HCT116 (cell line): ENCODE results near the gene YIPF3. TPM values are rescaled to one million over a fixed set of nuclear protein-coding genes. Genes with fewer than 3 reads are reported as not detected.

Experiments
- ATAC-seq: fragments of 200-7000 bp; cut with Tn5 transposase; 2 replicates; pipeline ENCODE4 v1.9.1; 2020; ENCODE audit warnings: mild to moderate bottlenecking, moderate library complexity
- BruUV-seq: library from RNA; stranded (reverse); fragments of 400-500 nt; replicated peaks from 2 replicates; lab custom pipeline; 2021; lab: Mats Ljungman, UMichigan
- CTCF ChIA-PET: fragments of 300-600 bp; sonication (Branson Sonifier 250); formaldehyde crosslinking; loops from one replicate; lab custom pipeline; 2021; ENCODE audit warnings: antibody characterized with exemption; lab: Charles Lee
- POLR2A ChIA-PET: fragments of 300-600, 350-600 bp; sonication (Branson Sonifier 250); formaldehyde crosslinking; loops from one replicate; lab custom pipeline; 2021; ENCODE audit warnings: antibody characterized with exemption; lab: Charles Lee
- RAD21 ChIA-PET, 2 experiments: fragments of 300-600 bp; sonication (Branson Sonifier 250); formaldehyde crosslinking; loops; one replicate each; lab custom pipeline; 2023; ENCODE audit warnings: low total read pairs in 2 of 2; ENCODE audit not compliant: uncharacterized antibody in 2 of 2, unreplicated experiment in 2 of 2, low non-redundant PET in 1 of 2; lab: Charles Lee
- DNase-seq: peaks from one replicate; pipeline ENCODE4 v3.0.0-alpha.2; 2010; ENCODE audit warnings: low read depth, low spot score
- H2AFZ ChIP-seq: fragments of 200-600 bp; shearing (Covaris generic), sonication (generic); 2 replicates; pipeline ENCODE4 v1.6.1; 2017; ENCODE audit warnings: low read depth, mixed run types, mixed read lengths, antibody characterized with exemption, low read length; ENCODE audit not compliant: poor library complexity, severe bottlenecking
- H3K27ac ChIP-seq: 2 replicates; pipeline ENCODE4 v1.5.1; 2012; ENCODE audit warnings: low read depth, low read length
- H3K27me3 ChIP-seq: fragments of 200-600 bp; sonication (generic); 2 replicates; pipeline ENCODE4 v1.6.1; 2016; ENCODE audit warnings: mixed run types, low read length, mixed read lengths; ENCODE audit not compliant: insufficient read depth
- H3K36me3 ChIP-seq, 2 experiments: fragments of 200-500 bp in 1 of 2; fragments of 200-600 bp in 1 of 2; sonication (Bioruptor generic) in 1 of 2; sonication (generic) in 1 of 2; 2 replicates each; pipeline versions ENCODE4 v1.5.1 to v1.6.1; 2014 to 2016; ENCODE audit warnings: low read length in 2 of 2, inconsistent platforms in 1 of 2, mixed read lengths in 1 of 2, mixed run types in 1 of 2; ENCODE audit not compliant: insufficient read depth in 2 of 2, control insufficient read depth in 1 of 2
- H3K4me1 ChIP-seq, 2 experiments: fragments of 200-600 bp in 1 of 2; sonication (generic) in 1 of 2; 2 replicates each; pipeline versions ENCODE4 v1.5.1 to v1.6.1; 2012 to 2017; ENCODE audit warnings: low read length in 2 of 2, inconsistent platforms in 1 of 2, mild to moderate bottlenecking in 1 of 2, mixed read lengths in 1 of 2, mixed run types in 1 of 2, moderate library complexity in 1 of 2; ENCODE audit not compliant: insufficient read depth in 2 of 2, control insufficient read depth in 1 of 2
- H3K4me2 ChIP-seq: fragments of 200-600 bp; sonication (generic); 2 replicates; pipeline ENCODE4 v1.6.1; 2017; ENCODE audit warnings: mixed run types, low read length, mixed read lengths
- H3K4me3 ChIP-seq, 2 experiments: fragments of 200-600 bp in 1 of 2; sonication (generic) in 1 of 2; replicated peaks in 1 of 2; 2 replicates each; pipeline ENCODE4 v1.5.1; 2011 to 2016; ENCODE audit warnings: low read length in 2 of 2, control low read depth in 1 of 2, low read depth in 1 of 2, mild to moderate bottlenecking in 1 of 2, mixed read lengths in 1 of 2, mixed run types in 1 of 2
- H3K79me2 ChIP-seq: fragments of 200-600 bp; sonication (generic); 2 replicates; pipeline ENCODE4 v1.6.1; 2017; ENCODE audit warnings: mild to moderate bottlenecking, mixed run types, low read length, moderate library complexity, mixed read lengths; ENCODE audit not compliant: insufficient read depth
- H3K9ac ChIP-seq: fragments of 200-600 bp; sonication (generic); 2 replicates; pipeline ENCODE4 v1.6.1; 2016; ENCODE audit warnings: low read length, mixed read lengths
- H3K9me2 ChIP-seq: fragments of 200-600 bp; sonication (generic), shearing (Covaris generic); 2 replicates; pipeline ENCODE4 v1.6.1; 2017; ENCODE audit warnings: mixed run types, mild to moderate bottlenecking, moderate library complexity; ENCODE audit not compliant: insufficient read depth
- H3K9me3 ChIP-seq, 2 experiments: fragments of 200-500 bp in 1 of 2; fragments of 200-600 bp in 1 of 2; sonication (Bioruptor generic) in 1 of 2; sonication (generic) in 1 of 2; 2 replicates each; pipeline ENCODE4 v1.6.1; 2014 to 2017; ENCODE audit warnings: low read length in 2 of 2, mixed read lengths in 2 of 2, inconsistent platforms in 1 of 2, low read depth in 1 of 2, mild to moderate bottlenecking in 1 of 2, mixed run types in 1 of 2, moderate library complexity in 1 of 2; ENCODE audit not compliant: control insufficient read depth in 1 of 2, insufficient read depth in 1 of 2
- H4K20me1 ChIP-seq: fragments of 200-600 bp; sonication (generic), shearing (Covaris generic); 2 replicates; pipeline ENCODE4 v1.6.1; 2017; ENCODE audit warnings: mixed run types, mild to moderate bottlenecking, moderate library complexity; ENCODE audit not compliant: insufficient read depth
- ATF3 ChIP-seq: IDR thresholded peaks from 2 replicates; pipeline ENCODE4 v1.6.1; 2012
- CBX3 ChIP-seq: IDR thresholded peaks from 2 replicates; pipeline ENCODE4 v1.6.1; 2012; ENCODE audit warnings: low read depth
- CTCF ChIP-seq, 3 experiments: fragments of 200-600 bp in 1 of 3; sonication (generic) in 1 of 3; IDR thresholded peaks in 2 of 3; conservative IDR thresholded peaks in 1 of 3; 2 replicates each; pipeline ENCODE4 v1.5.1; 2012 to 2017; ENCODE audit warnings: low read depth in 2 of 3, low read length in 2 of 3, antibody characterized with exemption in 1 of 3, borderline replicate concordance in 1 of 3, control low read depth in 1 of 3, mild to moderate bottlenecking in 1 of 3, mixed read lengths in 1 of 3, mixed run types in 1 of 3, moderate library complexity in 1 of 3; ENCODE audit not compliant: insufficient read depth in 1 of 3
- EGR1 ChIP-seq: IDR thresholded peaks from 2 replicates; pipeline ENCODE4 v1.6.1; 2012; ENCODE audit warnings: low read depth
- ELF1 ChIP-seq: IDR thresholded peaks from 2 replicates; pipeline ENCODE4 v1.6.1; 2012; ENCODE audit warnings: low read depth, borderline replicate concordance
- EZH2 ChIP-seq: fragments of 200-600 bp; sonication (generic); IDR thresholded peaks from 2 replicates; pipeline ENCODE4 v1.6.1; 2017; ENCODE audit warnings: antibody characterized with exemption, mixed run types
- FOSL1 ChIP-seq: IDR thresholded peaks from 2 replicates; pipeline ENCODE4 v1.6.1; 2012; ENCODE audit warnings: low read depth
- JUND ChIP-seq: IDR thresholded peaks from 2 replicates; pipeline ENCODE4 v1.6.1; 2012
- MAX ChIP-seq: IDR thresholded peaks from 2 replicates; pipeline ENCODE4 v1.6.1; 2012
- POLR2A ChIP-seq: IDR thresholded peaks from 2 replicates; pipeline ENCODE4 v1.7.0; 2011; ENCODE audit warnings: borderline replicate concordance; ENCODE audit not compliant: insufficient read depth, insufficient read length; ENCODE audit errors: extremely low read depth
- RAD21 ChIP-seq: IDR thresholded peaks from 2 replicates; pipeline ENCODE4 v1.6.1; 2012; ENCODE audit warnings: low read depth, mild to moderate bottlenecking
- REST ChIP-seq: IDR thresholded peaks from 2 replicates; pipeline ENCODE4 v1.6.1; 2012; ENCODE audit warnings: low read depth
- SIN3A ChIP-seq: IDR thresholded peaks from 2 replicates; pipeline ENCODE4 v1.6.1; 2012; ENCODE audit warnings: low read depth
- SP1 ChIP-seq: IDR thresholded peaks from 2 replicates; pipeline ENCODE4 v1.6.1; 2012; ENCODE audit warnings: low read depth
- TCF7L2 ChIP-seq: IDR thresholded peaks from 2 replicates; pipeline ENCODE4 v1.7.0; 2011; ENCODE audit warnings: borderline replicate concordance, inconsistent platforms; ENCODE audit not compliant: insufficient read depth, insufficient read length; ENCODE audit errors: extremely low read depth
- YY1 ChIP-seq: IDR thresholded peaks from 2 replicates; pipeline ENCODE4 v1.6.1; 2011; ENCODE audit warnings: low read length, low read depth, moderate library complexity, mild to moderate bottlenecking; ENCODE audit not compliant: insufficient replicate concordance; ENCODE audit errors: extremely low read depth
- ZBTB33 ChIP-seq: IDR thresholded peaks from 2 replicates; pipeline ENCODE4 v1.6.1; 2011; ENCODE audit warnings: mild to moderate bottlenecking, low read length, moderate library complexity; ENCODE audit not compliant: insufficient replicate concordance; ENCODE audit errors: extremely low read depth
- ZNF274 ChIP-seq: fragments of 200-500 bp; sonication (Bioruptor generic); IDR thresholded peaks from 2 replicates; pipeline ENCODE4 v1.6.1; 2014; ENCODE audit warnings: mild to moderate bottlenecking, low read depth, low read length, inconsistent platforms
- intact Hi-C: fragments of 100-400 bp; cut with micrococcal nuclease; formaldehyde crosslinking; loops from 2 replicates; pipeline ENCODE4 v1.10.0; 2022
- total RNA-seq: library from RNA; stranded (reverse); gene quantifications from one replicate; pipeline ENCODE4 v1.2.1, GENCODE V29; 2021; ENCODE audit not compliant: unreplicated experiment

YIPF3 gene
- total RNA-seq, 1 experiment from 2014 or later = 84.5 TPM

- intact Hi-C loops = no loop called here
- Histone ChIP-seq H3K9me3 (no peaks in the 10 kb centered on the region), H4K20me1 (0 out of 2 replicates have a peak, but pooled peaks cover 3% of the 10 kb centered on the region), H3K27ac (no peak overlapping the region), H3K79me2 (peaks cover 36% of the 10 kb centered on the region), H3K36me3 (peaks cover 63 to 91% of the 10 kb centered on the region in 2 experiments), H3K4me1 (peaks cover 1 to 3% of the 10 kb centered on the region in 2 experiments; a peak in 3 of 4 replicates), H3K9me2 (no peaks in the 10 kb centered on the region), H3K27me3 (no peaks in the 10 kb centered on the region), H3K4me3 (no peak overlapping the region), H3K4me2 (no peak overlapping the region), H2AFZ (no peak overlapping the region)
- ATAC-seq (0 out of 2 replicates have a peak, but pooled peaks have one; percentile 2), DNase-seq (no peak)
- no TSS peak for BruUV-seq
- POLR2A ChIA-PET = no interaction called here
- RAD21 ChIA-PET = no interaction called here
- CTCF ChIA-PET = no interaction called here
- TF ChIP-seq YY1 (no peak), REST (no peak), EGR1 (no peak), POLR2A (no peak), JUND (no peak), ZBTB33 (no peak), TCF7L2 (no peak), SIN3A (no peak), EZH2 (no peak), SP1 (no peak), CBX3 (no peak), ELF1 (no peak), MAX (no peak), RAD21 (no peak), ZNF274 (no peak), FOSL1 (no peak), ATF3 (no peak), CTCF (IDR thresholded peaks at IDR 0.05 in 2 of 3, conservative IDR thresholded peaks at IDR 0.05 in 1 of 3; ENCODE audit: borderline replicate concordance in 1 of 3, insufficient read depth in 1 of 3, low read depth in 2 of 3, low read length in 2 of 3) (no peak)
- TF ChIP-seq, all 23 proteins: peak for 0
- H3K9ac ChIP-seq = no peak overlapping the region
Observed at GRCh38 chr6:43523284-43523683, 6.6 kb upstream of the YIPF3 start.
